ENCODE measurements around the gene ORAI3. TPM values are rescaled to one million over a fixed set of nuclear protein-coding genes. Genes with fewer than 3 reads are reported as not detected.

The ORAI3 gene
- total and polyA plus RNA-seq, 2 of the 13 experiments (the other 11 are each of a cell fraction or from before 2014, with no cell fraction given) = 11.4 to 32.0 TPM

DNA sequence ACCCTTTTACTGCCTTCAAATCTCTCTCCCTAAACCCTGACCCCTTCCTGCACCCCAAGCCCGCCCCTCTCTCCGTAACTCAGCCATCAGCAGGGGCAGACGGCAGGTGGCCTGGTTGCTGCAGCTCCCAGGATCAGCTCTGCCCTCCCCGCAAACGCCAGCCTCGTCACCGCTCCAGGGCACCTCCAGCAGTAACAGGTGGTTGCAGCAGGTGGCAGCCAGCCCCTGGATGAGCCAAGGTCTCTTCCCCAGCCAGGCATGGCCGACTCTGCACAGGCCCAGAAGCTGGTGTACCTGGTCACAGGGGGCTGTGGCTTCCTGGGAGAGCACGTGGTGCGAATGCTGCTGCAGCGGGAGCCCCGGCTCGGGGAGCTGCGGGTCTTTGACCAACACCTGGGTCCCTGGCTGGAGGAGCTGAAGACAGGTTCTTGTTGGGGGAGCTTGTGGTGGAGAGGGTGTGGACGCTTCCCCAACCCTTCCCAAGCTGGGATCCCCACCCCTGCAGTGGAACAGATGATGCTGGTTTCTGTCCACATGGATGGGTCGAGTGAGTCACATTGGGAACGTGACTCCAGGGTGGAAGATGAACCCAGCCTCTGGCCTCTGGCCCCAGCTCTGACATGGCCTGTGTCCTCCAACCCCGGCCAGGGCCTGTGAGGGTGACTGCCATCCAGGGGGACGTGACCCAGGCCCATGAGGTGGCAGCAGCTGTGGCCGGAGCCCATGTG lies 36.7 kb downstream of the ORAI3 start (continued):
- TF ChIP-seq, protein P1, sequence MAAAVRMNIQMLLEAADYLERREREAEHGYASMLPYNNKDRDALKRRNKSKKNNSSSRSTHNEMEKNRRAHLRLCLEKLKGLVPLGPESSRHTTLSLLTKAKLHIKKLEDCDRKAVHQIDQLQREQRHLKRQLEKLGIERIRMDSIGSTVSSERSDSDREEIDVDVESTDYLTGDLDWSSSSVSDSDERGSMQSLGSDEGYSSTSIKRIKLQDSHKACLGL (CRISPR knock-in tag; IDR thresholded peaks at IDR 0.05) = peak; percentile 42; the same call in 1 of the 2 replicates
- TF ChIP-seq GABPB1 (CRISPR knock-in tag; IDR thresholded peaks at IDR 0.05) = peak; percentile 66
- TF ChIP-seq ZNF34 (CRISPR knock-in tag; IDR thresholded peaks at IDR 0.05; ENCODE audit: borderline replicate concordance) = 0 out of 2 replicates have a peak, but pooled peaks have one; percentile 85
- TF ChIP-seq, protein P2, sequence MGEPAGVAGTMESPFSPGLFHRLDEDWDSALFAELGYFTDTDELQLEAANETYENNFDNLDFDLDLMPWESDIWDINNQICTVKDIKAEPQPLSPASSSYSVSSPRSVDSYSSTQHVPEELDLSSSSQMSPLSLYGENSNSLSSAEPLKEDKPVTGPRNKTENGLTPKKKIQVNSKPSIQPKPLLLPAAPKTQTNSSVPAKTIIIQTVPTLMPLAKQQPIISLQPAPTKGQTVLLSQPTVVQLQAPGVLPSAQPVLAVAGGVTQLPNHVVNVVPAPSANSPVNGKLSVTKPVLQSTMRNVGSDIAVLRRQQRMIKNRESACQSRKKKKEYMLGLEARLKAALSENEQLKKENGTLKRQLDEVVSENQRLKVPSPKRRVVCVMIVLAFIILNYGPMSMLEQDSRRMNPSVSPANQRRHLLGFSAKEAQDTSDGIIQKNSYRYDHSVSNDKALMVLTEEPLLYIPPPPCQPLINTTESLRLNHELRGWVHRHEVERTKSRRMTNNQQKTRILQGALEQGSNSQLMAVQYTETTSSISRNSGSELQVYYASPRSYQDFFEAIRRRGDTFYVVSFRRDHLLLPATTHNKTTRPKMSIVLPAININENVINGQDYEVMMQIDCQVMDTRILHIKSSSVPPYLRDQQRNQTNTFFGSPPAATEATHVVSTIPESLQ (CRISPR knock-in tag; conservative IDR thresholded peaks at IDR 0.05) = no peak
- TF ChIP-seq ESRRA (CRISPR knock-in tag; IDR thresholded peaks at IDR 0.05; ENCODE audit: low read depth) = peak; percentile 85
- no peak for TF ChIP-seq EP300 (IDR thresholded peaks at IDR 0.05; ENCODE audit: low read depth in 2 of 2, low read length in 2 of 2)
- no peak for TF ChIP-seq EP300 (CRISPR knock-in tag; IDR thresholded peaks at IDR 0.05; ENCODE audit: borderline replicate concordance)
- TF ChIP-seq ZNF549 (CRISPR knock-in tag; IDR thresholded peaks at IDR 0.05) = no peak
- 0 out of 2 replicates have a peak, but pooled peaks have one; percentile 2 for TF ChIP-seq ETV5 (CRISPR knock-in tag; IDR thresholded peaks at IDR 0.05; ENCODE audit: borderline replicate concordance)
- no peak for TF ChIP-seq PHB2 (IDR thresholded peaks at IDR 0.05; ENCODE audit: partially characterized antibody)
- TF ChIP-seq SOX5 (CRISPR knock-in tag; IDR thresholded peaks at IDR 0.05; ENCODE audit: borderline replicate concordance) = no peak; the same call in 1 of the 2 replicates
- TF ChIP-seq, protein P3, sequence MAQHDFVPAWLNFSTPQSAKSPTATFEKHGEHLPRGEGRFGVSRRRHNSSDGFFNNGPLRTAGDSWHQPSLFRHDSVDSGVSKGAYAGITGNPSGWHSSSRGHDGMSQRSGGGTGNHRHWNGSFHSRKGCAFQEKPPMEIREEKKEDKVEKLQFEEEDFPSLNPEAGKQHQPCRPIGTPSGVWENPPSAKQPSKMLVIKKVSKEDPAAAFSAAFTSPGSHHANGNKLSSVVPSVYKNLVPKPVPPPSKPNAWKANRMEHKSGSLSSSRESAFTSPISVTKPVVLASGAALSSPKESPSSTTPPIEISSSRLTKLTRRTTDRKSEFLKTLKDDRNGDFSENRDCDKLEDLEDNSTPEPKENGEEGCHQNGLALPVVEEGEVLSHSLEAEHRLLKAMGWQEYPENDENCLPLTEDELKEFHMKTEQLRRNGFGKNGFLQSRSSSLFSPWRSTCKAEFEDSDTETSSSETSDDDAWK (CRISPR knock-in tag; IDR thresholded peaks at IDR 0.05) = no peak
- no peak for TF ChIP-seq ZFP36 (IDR thresholded peaks at IDR 0.05; ENCODE audit: borderline replicate concordance, low read depth, low read length, partially characterized antibody)
- peak; percentile 63; the same call in 1 of the 2 replicates for TF ChIP-seq ZNF367 (CRISPR knock-in tag; IDR thresholded peaks at IDR 0.05; ENCODE audit: borderline replicate concordance)
- peak; percentile 53; the same call in 1 of the 2 replicates for TF ChIP-seq ZNF331 (CRISPR knock-in tag; IDR thresholded peaks at IDR 0.05)
- TF ChIP-seq SMC3 (IDR thresholded peaks at IDR 0.05; ENCODE audit: low read length) = peak; percentile 85
- TF ChIP-seq, protein P4, sequence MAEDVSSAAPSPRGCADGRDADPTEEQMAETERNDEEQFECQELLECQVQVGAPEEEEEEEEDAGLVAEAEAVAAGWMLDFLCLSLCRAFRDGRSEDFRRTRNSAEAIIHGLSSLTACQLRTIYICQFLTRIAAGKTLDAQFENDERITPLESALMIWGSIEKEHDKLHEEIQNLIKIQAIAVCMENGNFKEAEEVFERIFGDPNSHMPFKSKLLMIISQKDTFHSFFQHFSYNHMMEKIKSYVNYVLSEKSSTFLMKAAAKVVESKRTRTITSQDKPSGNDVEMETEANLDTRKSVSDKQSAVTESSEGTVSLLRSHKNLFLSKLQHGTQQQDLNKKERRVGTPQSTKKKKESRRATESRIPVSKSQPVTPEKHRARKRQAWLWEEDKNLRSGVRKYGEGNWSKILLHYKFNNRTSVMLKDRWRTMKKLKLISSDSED (CRISPR knock-in tag; IDR thresholded peaks at IDR 0.05) = no peak
- 0 out of 2 replicates have a peak, but pooled peaks have one; percentile 66 for TF ChIP-seq THYN1 (CRISPR knock-in tag; IDR thresholded peaks at IDR 0.05; ENCODE audit: borderline replicate concordance, low read depth)
- peak; percentile 49; the same call in 1 of the 2 replicates for TF ChIP-seq HOXA3 (CRISPR knock-in tag; IDR thresholded peaks at IDR 0.05)
- TF ChIP-seq PAWR (CRISPR knock-in tag; IDR thresholded peaks at IDR 0.05; ENCODE audit: borderline replicate concordance) = no peak
- peak; percentile 51; the same call in 1 of the 2 replicates for TF ChIP-seq MIER3 (CRISPR knock-in tag; IDR thresholded peaks at IDR 0.05; ENCODE audit: borderline replicate concordance)
- TF ChIP-seq, protein P5, sequence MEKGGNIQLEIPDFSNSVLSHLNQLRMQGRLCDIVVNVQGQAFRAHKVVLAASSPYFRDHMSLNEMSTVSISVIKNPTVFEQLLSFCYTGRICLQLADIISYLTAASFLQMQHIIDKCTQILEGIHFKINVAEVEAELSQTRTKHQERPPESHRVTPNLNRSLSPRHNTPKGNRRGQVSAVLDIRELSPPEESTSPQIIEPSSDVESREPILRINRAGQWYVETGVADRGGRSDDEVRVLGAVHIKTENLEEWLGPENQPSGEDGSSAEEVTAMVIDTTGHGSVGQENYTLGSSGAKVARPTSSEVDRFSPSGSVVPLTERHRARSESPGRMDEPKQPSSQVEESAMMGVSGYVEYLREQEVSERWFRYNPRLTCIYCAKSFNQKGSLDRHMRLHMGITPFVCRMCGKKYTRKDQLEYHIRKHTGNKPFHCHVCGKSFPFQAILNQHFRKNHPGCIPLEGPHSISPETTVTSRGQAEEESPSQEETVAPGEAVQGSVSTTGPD (CRISPR knock-in tag; IDR thresholded peaks at IDR 0.05) = 0 out of 2 replicates have a peak, but pooled peaks have one; percentile 66
- TF ChIP-seq IKZF4 (CRISPR knock-in tag; IDR thresholded peaks at IDR 0.05; ENCODE audit: borderline replicate concordance, low read depth, not compliant biosample characterization) = no peak
